Neural cell (in vitro differentiated cells): ENCODE measurements around the gene ATP11A. TPM values are rescaled to one million over a fixed set of nuclear protein-coding genes. Genes with fewer than 3 reads are reported as not detected.

Experiments
- H2AFZ ChIP-seq: fragments of 200-600, 300-800 bp; sonication (generic), shearing (Covaris generic); 2 replicates; pipeline ENCODE4 v1.6.0; 2014; ENCODE audit warnings: low read depth, mild to moderate bottlenecking, antibody characterized with exemption, low read length, moderate library complexity
- H3F3A ChIP-seq: fragments of 200-600 bp; shearing (Covaris generic); 2 replicates; pipeline ENCODE4 v1.6.1; 2016; ENCODE audit warnings: mild to moderate bottlenecking, moderate library complexity, mixed read lengths, antibody characterized with exemption, low read length; ENCODE audit not compliant: insufficient read depth, poor library complexity, severe bottlenecking
- H3K27ac ChIP-seq: fragments of 200-600, 300-800 bp; sonication (generic), shearing (Covaris generic); 2 replicates; pipeline ENCODE4 v1.5.1; 2014; ENCODE audit warnings: mild to moderate bottlenecking, low read length, moderate library complexity
- H3K27me3 ChIP-seq: fragments of 300-800, 200-600 bp; sonication (generic), shearing (Covaris generic); 2 replicates; pipeline ENCODE4 v1.6.0; 2014; ENCODE audit warnings: mild to moderate bottlenecking, low read depth, low read length, moderate library complexity; ENCODE audit not compliant: insufficient read depth
- H3K36me3 ChIP-seq: fragments of 300-800, 200-600 bp; sonication (generic), shearing (Covaris generic); 2 replicates; pipeline ENCODE4 v1.5.1; 2014; ENCODE audit warnings: mild to moderate bottlenecking, antibody characterized with exemption, low read length, moderate library complexity; ENCODE audit not compliant: insufficient read depth
- H3K4me2 ChIP-seq: fragments of 300-800, 200-600 bp; sonication (generic), shearing (Covaris generic); 2 replicates; pipeline ENCODE4 v1.6.0; 2014; ENCODE audit warnings: mild to moderate bottlenecking, low read length
- H3K4me3 ChIP-seq: fragments of 300-800, 200-600 bp; sonication (generic), shearing (Covaris generic); 2 replicates; pipeline ENCODE4 v1.5.1; 2014; ENCODE audit warnings: mild to moderate bottlenecking, low read length, moderate library complexity
- H3K79me2 ChIP-seq: fragments of 200-600 bp; shearing (Covaris generic); replicated peaks from 2 replicates; pipeline ENCODE4 v1.6.0; 2014; ENCODE audit warnings: mild to moderate bottlenecking, low read length, moderate library complexity; ENCODE audit not compliant: insufficient read depth
- H3K9ac ChIP-seq: fragments of 300-800, 200-600 bp; sonication (generic), shearing (Covaris generic); 2 replicates; pipeline ENCODE4 v1.6.1; 2016; ENCODE audit warnings: mild to moderate bottlenecking, low read length, mixed read lengths
- H3K9me2 ChIP-seq: fragments of 200-600 bp; shearing (Covaris generic); 2 replicates; pipeline ENCODE4 v1.6.1; 2016; ENCODE audit warnings: mild to moderate bottlenecking, low read length, mixed read lengths; ENCODE audit not compliant: insufficient read depth
- H3K9me3 ChIP-seq: fragments of 200-600, 300-800 bp; sonication (generic), shearing (Covaris generic); 2 replicates; pipeline ENCODE4 v1.6.1; 2016; ENCODE audit warnings: mild to moderate bottlenecking, mixed run types, low read length, moderate library complexity, mixed read lengths
- H4K20me1 ChIP-seq: fragments of 200-600 bp; shearing (Covaris generic); 2 replicates; pipeline ENCODE4 v1.6.1; 2016; ENCODE audit warnings: mild to moderate bottlenecking, mixed run types; ENCODE audit not compliant: insufficient read depth
- EP300 ChIP-seq: fragments of 450-650 bp; conservative IDR thresholded peaks from 2 replicates; pipeline ENCODE4 v1.6.1; 2014; ENCODE audit warnings: antibody characterized with exemption, mild to moderate bottlenecking, moderate library complexity; ENCODE audit not compliant: poor library complexity, severe bottlenecking
- EZH2 ChIP-seq: fragments of 200-600, 300-800 bp; shearing (Covaris generic), sonication (generic); IDR thresholded peaks from 2 replicates; pipeline ENCODE4 v1.6.1; 2014; ENCODE audit warnings: antibody characterized with exemption, low read length, borderline replicate concordance, mild to moderate bottlenecking; ENCODE audit not compliant: insufficient read depth, poor library complexity, severe bottlenecking
- MXI1 ChIP-seq: fragments of 450-650 bp; conservative IDR thresholded peaks from 2 replicates; pipeline ENCODE4 v1.6.1; 2014; ENCODE audit warnings: antibody characterized with exemption, mild to moderate bottlenecking; ENCODE audit not compliant: poor library complexity, severe bottlenecking
- POLR2AphosphoS5 ChIP-seq: IDR thresholded peaks from 2 replicates; pipeline ENCODE4 v1.6.1; 2012
- RAD21 ChIP-seq: fragments of 450-650 bp; conservative IDR thresholded peaks from 2 replicates; pipeline ENCODE4 v1.6.1; 2014; ENCODE audit warnings: antibody characterized with exemption, mild to moderate bottlenecking, moderate library complexity
- SMC3 ChIP-seq: fragments of 450-650 bp; conservative IDR thresholded peaks from 2 replicates; pipeline ENCODE4 v1.6.1; 2014; ENCODE audit warnings: antibody characterized with exemption, mild to moderate bottlenecking, moderate library complexity; ENCODE audit not compliant: poor library complexity
- TAF1 ChIP-seq: IDR thresholded peaks from 2 replicates; pipeline ENCODE4 v1.6.1; 2012; ENCODE audit warnings: low read depth
- polyA plus RNA-seq: library from polyadenylated mRNA; depleted of rRNA; stranded (reverse); fragments of >200 nt; gene quantifications from 2 replicates; pipeline ENCODE4 v1.2.3, GENCODE V29; 2014
- TF ChIP-seq, protein P1 (sequence below): IDR thresholded peaks from 2 replicates; pipeline ENCODE4 v1.6.1; 2012; ENCODE audit warnings: borderline replicate concordance
- TF ChIP-seq, protein P2 (sequence below): fragments of 450-650 bp; IDR thresholded peaks from 2 replicates; pipeline ENCODE4 v1.5.1; 2014; ENCODE audit warnings: antibody characterized with exemption, mild to moderate bottlenecking, moderate library complexity; ENCODE audit not compliant: poor library complexity, severe bottlenecking

Gene ATP11A
- polyA plus RNA-seq, 1 donor from 2014 or later = 3.0 TPM

GRCh38 chr13:112845511-112846144 lies 155.8 kb downstream of the ATP11A start:
- Histone ChIP-seq H3K79me2 (no peaks in the 10 kb centered on the region), H3K27ac (no peak overlapping the region), H2AFZ (no peak overlapping the region), H3F3A (no peaks in the 10 kb centered on the region), H3K36me3 (no peaks in the 10 kb centered on the region), H3K9me3 (no peaks in the 10 kb centered on the region), H3K4me3 (no peak overlapping the region), H3K9ac (no peak overlapping the region), H3K9me2 (no peaks in the 10 kb centered on the region), H3K4me2 (no peak overlapping the region), H3K27me3 (no peaks in the 10 kb centered on the region), H4K20me1 (no peaks in the 10 kb centered on the region)
- TF ChIP-seq EZH2 (no peak), POLR2AphosphoS5 (no peak), EP300 (no peak), TAF1 (no peak), RAD21 (no peak), MXI1 (no peak), SMC3 (no peak)
- TF ChIP-seq, protein P1, sequence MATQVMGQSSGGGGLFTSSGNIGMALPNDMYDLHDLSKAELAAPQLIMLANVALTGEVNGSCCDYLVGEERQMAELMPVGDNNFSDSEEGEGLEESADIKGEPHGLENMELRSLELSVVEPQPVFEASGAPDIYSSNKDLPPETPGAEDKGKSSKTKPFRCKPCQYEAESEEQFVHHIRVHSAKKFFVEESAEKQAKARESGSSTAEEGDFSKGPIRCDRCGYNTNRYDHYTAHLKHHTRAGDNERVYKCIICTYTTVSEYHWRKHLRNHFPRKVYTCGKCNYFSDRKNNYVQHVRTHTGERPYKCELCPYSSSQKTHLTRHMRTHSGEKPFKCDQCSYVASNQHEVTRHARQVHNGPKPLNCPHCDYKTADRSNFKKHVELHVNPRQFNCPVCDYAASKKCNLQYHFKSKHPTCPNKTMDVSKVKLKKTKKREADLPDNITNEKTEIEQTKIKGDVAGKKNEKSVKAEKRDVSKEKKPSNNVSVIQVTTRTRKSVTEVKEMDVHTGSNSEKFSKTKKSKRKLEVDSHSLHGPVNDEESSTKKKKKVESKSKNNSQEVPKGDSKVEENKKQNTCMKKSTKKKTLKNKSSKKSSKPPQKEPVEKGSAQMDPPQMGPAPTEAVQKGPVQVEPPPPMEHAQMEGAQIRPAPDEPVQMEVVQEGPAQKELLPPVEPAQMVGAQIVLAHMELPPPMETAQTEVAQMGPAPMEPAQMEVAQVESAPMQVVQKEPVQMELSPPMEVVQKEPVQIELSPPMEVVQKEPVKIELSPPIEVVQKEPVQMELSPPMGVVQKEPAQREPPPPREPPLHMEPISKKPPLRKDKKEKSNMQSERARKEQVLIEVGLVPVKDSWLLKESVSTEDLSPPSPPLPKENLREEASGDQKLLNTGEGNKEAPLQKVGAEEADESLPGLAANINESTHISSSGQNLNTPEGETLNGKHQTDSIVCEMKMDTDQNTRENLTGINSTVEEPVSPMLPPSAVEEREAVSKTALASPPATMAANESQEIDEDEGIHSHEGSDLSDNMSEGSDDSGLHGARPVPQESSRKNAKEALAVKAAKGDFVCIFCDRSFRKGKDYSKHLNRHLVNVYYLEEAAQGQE = no peak
- TF ChIP-seq, protein P2, sequence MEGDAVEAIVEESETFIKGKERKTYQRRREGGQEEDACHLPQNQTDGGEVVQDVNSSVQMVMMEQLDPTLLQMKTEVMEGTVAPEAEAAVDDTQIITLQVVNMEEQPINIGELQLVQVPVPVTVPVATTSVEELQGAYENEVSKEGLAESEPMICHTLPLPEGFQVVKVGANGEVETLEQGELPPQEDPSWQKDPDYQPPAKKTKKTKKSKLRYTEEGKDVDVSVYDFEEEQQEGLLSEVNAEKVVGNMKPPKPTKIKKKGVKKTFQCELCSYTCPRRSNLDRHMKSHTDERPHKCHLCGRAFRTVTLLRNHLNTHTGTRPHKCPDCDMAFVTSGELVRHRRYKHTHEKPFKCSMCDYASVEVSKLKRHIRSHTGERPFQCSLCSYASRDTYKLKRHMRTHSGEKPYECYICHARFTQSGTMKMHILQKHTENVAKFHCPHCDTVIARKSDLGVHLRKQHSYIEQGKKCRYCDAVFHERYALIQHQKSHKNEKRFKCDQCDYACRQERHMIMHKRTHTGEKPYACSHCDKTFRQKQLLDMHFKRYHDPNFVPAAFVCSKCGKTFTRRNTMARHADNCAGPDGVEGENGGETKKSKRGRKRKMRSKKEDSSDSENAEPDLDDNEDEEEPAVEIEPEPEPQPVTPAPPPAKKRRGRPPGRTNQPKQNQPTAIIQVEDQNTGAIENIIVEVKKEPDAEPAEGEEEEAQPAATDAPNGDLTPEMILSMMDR = no peak

DNA sequence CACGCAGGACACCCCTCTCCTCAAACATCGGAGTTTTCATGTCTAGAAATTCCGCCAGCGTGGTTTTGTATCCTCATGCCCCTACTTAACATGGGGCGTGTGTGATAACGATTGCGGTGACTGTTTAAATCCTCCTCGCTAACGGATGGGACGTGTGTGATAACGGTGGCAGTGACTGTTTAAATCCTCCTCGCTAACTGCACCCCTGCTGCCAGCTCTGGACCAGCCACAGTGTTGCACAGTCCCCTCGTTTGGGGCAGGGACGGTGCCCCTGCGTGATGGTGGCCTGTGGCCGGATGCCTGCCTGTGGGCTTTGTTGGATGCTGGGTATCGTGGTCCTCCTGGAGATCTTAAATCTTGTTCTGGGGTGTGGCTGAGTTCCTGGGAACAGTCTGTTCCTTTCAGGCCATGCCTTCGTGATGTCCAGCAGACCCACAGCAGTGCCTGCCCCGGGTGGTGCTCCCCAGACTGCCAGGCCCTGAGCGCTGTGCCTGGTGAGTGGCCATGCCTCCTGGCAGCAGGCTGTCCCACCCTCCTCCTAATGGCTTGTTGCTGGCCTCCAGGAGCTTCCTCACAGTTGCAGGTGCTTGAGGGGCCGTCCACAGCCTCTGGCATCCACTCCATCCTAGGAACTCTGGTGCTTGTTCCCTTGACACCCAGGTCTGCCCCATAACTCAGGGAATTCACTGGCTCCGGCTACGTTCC lies 156.7 kb downstream of the ATP11A start:
- H3K9me2 ChIP-seq = no peaks in the 10 kb centered on the region
- no peak overlapping the region for H3K4me3 ChIP-seq
- H2AFZ ChIP-seq = no peak overlapping the region
- no peak overlapping the region for H3K4me2 ChIP-seq
- no peak overlapping the region for H3K9ac ChIP-seq
- H3K27ac ChIP-seq = no peak overlapping the region
- TF ChIP-seq POLR2AphosphoS5 = no peak
- no peak for TF ChIP-seq MXI1
- no peak for TF ChIP-seq TAF1
- no peak for TF ChIP-seq EP300
- no peak for TF ChIP-seq EZH2
- TF ChIP-seq SMC3 = no peak
- TF ChIP-seq, protein P2 = no peak
- TF ChIP-seq, protein P1 = no peak
- no peak for TF ChIP-seq RAD21
- no peaks in the 10 kb centered on the region for H3K79me2 ChIP-seq
- H3K9me3 ChIP-seq = no peaks in the 10 kb centered on the region
- H3K36me3 ChIP-seq = no peaks in the 10 kb centered on the region
- H3F3A ChIP-seq = no peaks in the 10 kb centered on the region
- no peaks in the 10 kb centered on the region for H4K20me1 ChIP-seq
- H3K27me3 ChIP-seq = no peaks in the 10 kb centered on the region
